GM12873 (cell line): ENCODE measurements around the gene KCNJ9.

Experiments used
- CTCF ChIP-seq: IDR thresholded peaks from 2 replicates; pipeline ENCODE4 v1.5.1; 2012; ENCODE audit warnings: low read depth, mild to moderate bottlenecking, moderate library complexity, low read length, control low read depth; ENCODE audit not compliant: insufficient read depth; ENCODE audit errors: missing control alignments

The KCNJ9 gene

GRCh38 chr1:160112357-160112756 is 31.0 kb downstream of the KCNJ9 start:
- TF ChIP-seq CTCF = no peak

GRCh38 chr1:160113407-160113806 is 32.1 kb downstream of the KCNJ9 start:
- no peak for TF ChIP-seq CTCF

GRCh38 chr1:160114085-160114484 is 32.7 kb downstream of the KCNJ9 start:
- TF ChIP-seq CTCF = no peak

- no peak for TF ChIP-seq CTCF
Observed at GRCh38 chr1:160115545-160116282, 34.4 kb downstream of the KCNJ9 start, which contains the start of gene ATP1A2. TSS of gene ATP1A2 (plus strand) at chr1:160115759. CDS start at chr1:160115862, 103 bp downstream.

- no peak for TF ChIP-seq CTCF
Observed at GRCh38 chr1:160116283-160117147, 35.2 kb downstream of the KCNJ9 start.

- TF ChIP-seq CTCF = no peak
Observed at GRCh38 chr1:160117300-160117699, 36.0 kb downstream of the KCNJ9 start.

- TF ChIP-seq CTCF = no peak
Observed at GRCh38 chr1:160117709-160118183, 36.4 kb downstream of the KCNJ9 start.
